Natural killer cell treated with Interleukin-12 subunit alpha and Interleukin-12 subunit beta and Interleukin-15 and Interleukin-18, amount 100 ng/mL, for 72 hours (primary cell): ENCODE measurements around the gene CABLES2. TPM values are rescaled to one million over a fixed set of nuclear protein-coding genes. Genes with fewer than 3 reads are reported as not detected.
"Not testable (repeated sequence)": the region's sequence is repeated elsewhere in the genome, so short reads cannot be mapped to it uniquely, and the experiment has no call there.

Experiments
- ATAC-seq, 2 donors: fragments of 150-1000 bp; cut with Tn5 transposase in 1 of 2; sonication (Bioruptor Pico), chemical (Tn5 transposase) in 1 of 2; 2 replicates each; pipeline ENCODE4 v1.10.0; 2021
- DNase-seq: peaks from one replicate; pipeline ENCODE4 v3.0.0; 2022; ENCODE audit warnings: low spot score
- H3K27ac Mint-ChIP-seq, 2 donors: 1 replicate in 1 of 2; 2 replicates in 1 of 2; pipeline ENCODE4 v1.8.0; 2022; ENCODE audit warnings: mixed read lengths in 2 of 2, mild to moderate bottlenecking in 1 of 2, moderate library complexity in 1 of 2
- H3K27me3 Mint-ChIP-seq, 2 donors: 1 replicate in 1 of 2; 2 replicates in 1 of 2; pipeline ENCODE4 v1.8.0; 2022; ENCODE audit warnings: mixed read lengths in 2 of 2
- H3K36me3 Mint-ChIP-seq: one replicate; pipeline ENCODE4 v1.8.0; 2022; ENCODE audit warnings: mixed read lengths
- H3K4me1 Mint-ChIP-seq, 2 donors: 1 replicate in 1 of 2; 2 replicates in 1 of 2; pipeline ENCODE4 v1.8.0; 2022; ENCODE audit warnings: low read depth in 2 of 2, mixed read lengths in 2 of 2, mild to moderate bottlenecking in 1 of 2
- H3K4me3 Mint-ChIP-seq: one replicate; pipeline ENCODE4 v1.8.0; 2022; ENCODE audit warnings: mixed read lengths
- H3K9me3 Mint-ChIP-seq: 2 replicates; pipeline ENCODE4 v1.8.0; 2022; ENCODE audit warnings: mixed read lengths
- total RNA-seq, 2 donors: library from RNA; stranded (reverse); gene quantifications; one replicate each; pipeline ENCODE4 v1.2.3, GENCODE V29; 2022

The CABLES2 gene
- total RNA-seq, 2 donors from 2014 or later: 9.4 to 9.5 TPM

DNA sequence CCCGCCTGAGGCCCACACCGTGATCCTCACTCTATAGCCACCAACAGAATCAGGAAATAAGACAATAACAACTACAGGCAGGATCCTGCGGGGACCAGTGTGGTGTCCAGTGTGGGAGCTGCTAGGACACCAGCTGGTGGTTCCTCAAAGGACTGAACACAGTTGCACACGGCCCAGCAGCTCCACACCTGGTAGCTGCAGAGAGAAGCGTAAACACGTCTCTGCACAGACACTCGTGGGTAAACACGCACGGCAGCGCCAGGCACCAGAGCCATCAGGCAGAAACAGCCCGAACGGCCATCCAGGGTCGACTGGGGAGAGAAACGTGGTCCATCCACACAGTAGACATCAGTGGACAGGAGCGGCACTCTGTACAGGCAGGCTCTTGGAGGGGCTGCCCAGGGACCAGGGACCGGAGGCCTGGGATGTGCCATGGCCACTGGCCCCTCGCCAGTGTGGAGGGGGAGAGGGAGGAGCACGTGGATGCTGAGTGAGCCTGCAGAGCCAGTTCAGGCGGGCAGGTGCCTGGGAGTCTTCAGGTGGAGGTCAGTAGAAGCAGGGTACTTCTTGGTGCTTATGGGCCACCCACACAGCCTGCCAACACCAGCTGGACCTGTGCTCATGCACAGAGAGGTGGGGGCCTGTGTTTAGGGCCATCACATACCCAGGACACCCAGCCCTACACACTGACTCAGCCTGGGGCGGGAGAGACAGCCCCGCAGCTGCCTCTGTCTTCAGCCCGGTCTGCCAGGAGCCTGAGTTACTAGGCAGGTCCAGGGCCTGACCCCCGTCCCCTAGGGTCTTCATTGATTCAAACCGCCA, 32.5 kb downstream of the CABLES2 start:
- H3K9me3 Mint-ChIP-seq: no peaks in the 10 kb centered on the region
- DNase-seq (no peak), ATAC-seq (no peak)
- H3K4me1 Mint-ChIP-seq: no peaks in the 10 kb centered on the region
- no peak overlapping the region for H3K4me3 Mint-ChIP-seq
- H3K36me3 Mint-ChIP-seq: no peaks in the 10 kb centered on the region
- no peak overlapping the region for H3K27ac Mint-ChIP-seq
- peaks cover 8 to 10% of the 10 kb centered on the region in 2 donors for H3K27me3 Mint-ChIP-seq

DNA sequence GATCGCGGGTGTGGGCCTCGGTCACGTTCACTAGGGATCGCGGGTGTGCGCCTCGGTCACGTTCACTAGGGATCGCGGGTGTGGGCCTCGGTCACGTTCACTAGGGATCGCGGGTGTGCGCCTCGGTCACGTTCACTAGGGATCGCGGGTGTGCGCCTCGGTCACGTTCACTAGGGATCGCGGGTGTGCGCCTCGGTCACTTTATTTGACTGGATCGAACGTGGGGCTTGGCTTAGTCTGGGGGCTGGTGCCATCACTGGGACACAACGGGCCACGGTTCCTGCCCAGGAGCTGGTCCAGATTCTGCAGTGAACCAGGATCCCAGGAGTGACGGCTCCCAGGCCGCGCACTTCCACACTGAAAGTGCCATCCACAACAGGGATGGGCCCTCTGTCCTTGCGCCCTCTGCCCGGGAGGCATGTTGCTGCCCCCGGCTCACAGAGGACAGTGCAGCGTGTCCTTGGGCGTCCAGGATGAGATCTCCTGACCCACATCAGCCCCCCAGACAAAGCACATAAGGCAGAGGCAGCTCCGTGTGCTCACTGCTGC, 33.4 kb downstream of the CABLES2 start:
- not testable (repeated sequence) for DNase-seq, ATAC-seq, H3K4me1 Mint-ChIP-seq, H3K4me3 Mint-ChIP-seq, H3K27ac Mint-ChIP-seq, H3K9me3 Mint-ChIP-seq, H3K36me3 Mint-ChIP-seq
- peaks cover 8 to 13% of the 10 kb centered on the region in 2 donors for H3K27me3 Mint-ChIP-seq

DNA sequence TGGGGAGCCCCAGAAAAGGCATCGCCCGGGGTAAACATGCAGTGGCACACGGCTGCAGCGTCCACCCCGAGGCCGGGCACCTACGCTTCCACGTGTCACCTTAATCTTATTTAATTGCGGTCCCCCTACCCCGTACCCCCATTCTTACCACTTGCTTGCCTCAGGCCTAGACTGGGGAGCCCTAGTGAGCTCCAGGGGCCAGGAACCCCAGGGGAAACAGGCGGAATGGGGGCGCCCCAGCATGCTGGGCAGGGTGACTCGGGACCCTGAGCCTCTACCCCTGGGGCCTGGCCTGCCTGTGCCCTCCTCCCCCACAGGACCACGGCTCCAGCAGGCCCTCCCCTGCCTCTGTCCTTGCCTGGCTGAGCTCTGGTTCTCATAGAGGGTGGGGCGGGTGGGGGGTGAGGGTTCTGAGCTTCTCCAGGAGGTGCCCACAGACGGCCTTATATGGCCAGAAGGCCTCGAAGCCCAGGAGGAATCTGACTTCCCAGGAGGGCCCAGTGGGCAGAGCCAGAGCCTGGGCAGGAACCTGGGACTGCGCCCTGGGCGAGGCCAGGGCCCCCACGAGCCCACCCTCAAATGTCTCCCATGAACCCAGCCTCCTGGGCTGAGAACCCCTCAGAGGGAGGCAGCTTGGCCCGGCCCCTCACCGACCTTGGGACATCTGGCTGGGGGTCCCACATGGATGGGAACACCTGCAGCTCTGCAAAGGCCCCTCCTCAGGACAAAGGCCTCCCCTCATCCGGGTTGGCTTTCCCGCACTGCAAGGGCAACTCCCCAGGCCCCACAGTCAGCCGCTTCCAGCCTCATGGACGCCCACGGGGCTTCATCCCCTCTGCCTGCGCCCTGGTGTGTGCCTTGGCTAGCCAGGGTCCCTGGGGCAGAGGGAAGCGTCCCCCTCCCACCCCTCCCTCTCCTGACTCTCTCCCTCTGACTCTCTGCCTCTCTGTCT, 34.8 kb downstream of the CABLES2 start:
- Mint-ChIP-seq H3K4me3 (no peak overlapping the region), H3K4me1 (no peaks in the 10 kb centered on the region), H3K36me3 (no peaks in the 10 kb centered on the region), H3K9me3 (no peaks in the 10 kb centered on the region), H3K27ac (no peak overlapping the region), H3K27me3 (peaks cover 8 to 13% of the 10 kb centered on the region in 2 donors)
- no peak for DNase-seq
- ATAC-seq: no peak

DNA sequence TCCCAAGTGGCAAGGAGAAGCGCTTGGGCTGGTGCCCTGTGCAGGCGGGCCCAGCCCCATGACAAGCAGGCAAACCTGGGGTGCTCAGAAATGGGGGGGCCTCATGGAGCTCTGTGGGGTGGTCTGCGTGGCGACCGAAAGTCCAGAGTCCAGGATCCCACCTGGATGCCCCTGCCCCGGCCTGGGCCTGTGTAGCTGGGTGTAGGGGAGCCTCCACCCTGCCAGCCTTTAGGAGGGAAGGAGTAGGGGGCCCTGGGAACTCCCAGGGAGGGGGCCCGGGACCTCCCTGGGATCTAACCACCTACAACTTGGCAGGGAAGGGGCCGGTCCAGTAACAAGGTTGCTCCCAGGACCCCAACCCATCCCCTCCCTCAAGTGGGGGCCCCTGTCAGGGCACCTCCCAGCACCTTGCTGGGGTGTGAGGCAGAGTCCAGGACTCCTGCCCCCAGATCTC, 35.5 kb downstream of the CABLES2 start:
- no peaks in the 10 kb centered on the region for H3K9me3 Mint-ChIP-seq
- DNase-seq (no peak), ATAC-seq (no peak)
- no peaks in the 10 kb centered on the region for H3K4me1 Mint-ChIP-seq
- peaks cover 8 to 13% of the 10 kb centered on the region in 2 donors for H3K27me3 Mint-ChIP-seq
- no peaks in the 10 kb centered on the region for H3K36me3 Mint-ChIP-seq
- H3K27ac Mint-ChIP-seq: no peak overlapping the region
- no peak overlapping the region for H3K4me3 Mint-ChIP-seq

DNA sequence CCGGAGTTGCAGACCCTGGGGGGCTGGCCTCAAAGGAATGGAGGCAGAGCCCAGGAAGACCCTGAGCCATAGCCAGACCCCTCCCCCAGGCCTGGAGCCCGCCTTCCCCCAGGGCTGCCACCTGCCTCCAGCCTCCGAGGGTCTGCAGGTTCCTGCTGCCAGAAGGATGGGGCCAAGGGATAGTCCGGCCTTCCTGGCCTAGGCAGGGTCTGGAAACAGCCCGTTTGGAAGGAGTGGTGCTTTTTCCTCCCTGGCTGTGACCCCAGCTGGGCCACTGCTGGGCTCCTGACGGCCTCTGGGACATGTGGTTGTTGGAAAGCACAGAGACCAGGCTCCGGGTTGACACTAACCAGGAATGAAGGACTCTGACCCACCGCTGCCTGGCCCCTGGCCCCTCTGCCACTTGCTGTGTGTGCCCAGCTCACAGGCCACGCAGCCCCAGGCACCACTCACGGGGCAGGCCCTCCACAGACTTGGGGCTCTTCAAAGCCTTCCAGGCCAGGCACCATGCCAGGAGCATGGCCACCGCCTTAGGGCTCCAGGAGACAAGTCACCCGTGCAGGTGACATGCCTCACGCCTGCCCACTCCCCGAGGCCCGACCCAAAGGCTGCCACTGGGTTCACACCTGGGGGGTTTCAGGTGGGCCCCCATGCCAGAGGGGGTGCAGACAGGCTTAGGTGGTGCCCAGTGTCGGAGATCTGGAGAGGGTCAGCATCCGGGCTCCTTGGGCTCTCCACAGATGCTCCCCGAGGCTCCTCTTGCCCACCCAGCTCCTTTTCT, 36.1 kb downstream of the CABLES2 start:
- Mint-ChIP-seq H3K9me3 (no peaks in the 10 kb centered on the region), H3K36me3 (no peaks in the 10 kb centered on the region), H3K27me3 (peaks cover 8 to 13% of the 10 kb centered on the region in 2 donors), H3K4me1 (no peaks in the 10 kb centered on the region), H3K27ac (no peak overlapping the region), H3K4me3 (no peak overlapping the region)
- ATAC-seq (no peak), DNase-seq (no peak)

DNA sequence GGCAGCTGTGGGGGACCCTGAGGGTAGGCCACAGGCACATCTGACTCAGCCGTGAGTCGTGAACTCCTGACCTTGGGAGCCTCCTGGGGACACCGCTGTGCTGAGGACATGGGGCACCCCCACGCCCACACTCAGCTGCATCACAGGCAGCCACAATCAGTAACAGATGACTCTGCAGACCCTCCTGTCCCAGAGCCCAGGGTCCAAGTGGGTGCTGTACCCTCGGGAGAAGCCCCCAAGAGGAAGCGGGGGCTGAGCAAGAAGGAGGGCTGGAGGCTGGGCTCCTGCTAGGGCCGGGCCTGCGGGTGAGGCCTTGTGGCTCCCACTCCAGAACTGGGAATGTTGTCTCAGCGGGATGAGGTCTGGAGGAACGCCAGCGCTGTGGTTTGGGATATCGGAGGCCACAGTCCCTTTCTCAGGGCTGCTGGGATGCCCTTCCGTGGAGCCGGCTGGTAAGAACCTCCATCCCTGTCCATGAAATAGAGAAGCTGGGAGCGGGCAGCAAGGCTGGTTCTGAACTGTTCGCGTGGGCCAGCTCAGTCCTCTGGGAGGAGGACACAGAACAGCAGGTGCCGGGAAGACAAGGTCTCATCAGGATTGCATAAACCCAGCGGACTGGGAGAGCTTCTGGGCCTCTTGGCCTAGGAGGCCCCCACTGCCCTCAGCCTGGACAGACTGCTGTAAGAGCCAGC, 36.8 kb downstream of the CABLES2 start:
- ATAC-seq (no peak), DNase-seq (no peak)
- H3K27ac Mint-ChIP-seq: no peak overlapping the region
- no peaks in the 10 kb centered on the region for H3K4me1 Mint-ChIP-seq
- no peaks in the 10 kb centered on the region for H3K9me3 Mint-ChIP-seq
- peaks cover 8 to 15% of the 10 kb centered on the region in 2 donors for H3K27me3 Mint-ChIP-seq
- H3K4me3 Mint-ChIP-seq: no peak overlapping the region
- no peaks in the 10 kb centered on the region for H3K36me3 Mint-ChIP-seq

DNA sequence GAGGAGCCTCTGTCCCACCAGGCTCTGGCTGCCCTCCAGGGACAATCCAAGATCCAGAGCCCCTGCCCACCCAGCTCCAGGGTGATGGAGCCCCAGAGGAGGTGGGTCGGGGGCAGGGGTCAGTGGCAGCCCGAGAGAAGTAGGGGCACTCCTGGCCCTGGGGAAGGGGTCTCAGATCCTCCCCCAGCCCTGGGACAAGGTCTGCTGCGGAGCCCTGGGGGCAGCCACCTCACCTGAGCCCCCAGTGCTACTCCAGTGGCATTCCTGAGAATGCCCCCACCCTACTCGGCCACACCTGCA, 37.3 kb downstream of the CABLES2 start:
- Mint-ChIP-seq H3K27ac (no peak overlapping the region), H3K27me3 (peaks cover 8 to 18% of the 10 kb centered on the region in 2 donors), H3K4me1 (no peaks in the 10 kb centered on the region), H3K36me3 (no peaks in the 10 kb centered on the region), H3K4me3 (no peak overlapping the region), H3K9me3 (no peaks in the 10 kb centered on the region)
- no peak for ATAC-seq
- no peak for DNase-seq

DNA sequence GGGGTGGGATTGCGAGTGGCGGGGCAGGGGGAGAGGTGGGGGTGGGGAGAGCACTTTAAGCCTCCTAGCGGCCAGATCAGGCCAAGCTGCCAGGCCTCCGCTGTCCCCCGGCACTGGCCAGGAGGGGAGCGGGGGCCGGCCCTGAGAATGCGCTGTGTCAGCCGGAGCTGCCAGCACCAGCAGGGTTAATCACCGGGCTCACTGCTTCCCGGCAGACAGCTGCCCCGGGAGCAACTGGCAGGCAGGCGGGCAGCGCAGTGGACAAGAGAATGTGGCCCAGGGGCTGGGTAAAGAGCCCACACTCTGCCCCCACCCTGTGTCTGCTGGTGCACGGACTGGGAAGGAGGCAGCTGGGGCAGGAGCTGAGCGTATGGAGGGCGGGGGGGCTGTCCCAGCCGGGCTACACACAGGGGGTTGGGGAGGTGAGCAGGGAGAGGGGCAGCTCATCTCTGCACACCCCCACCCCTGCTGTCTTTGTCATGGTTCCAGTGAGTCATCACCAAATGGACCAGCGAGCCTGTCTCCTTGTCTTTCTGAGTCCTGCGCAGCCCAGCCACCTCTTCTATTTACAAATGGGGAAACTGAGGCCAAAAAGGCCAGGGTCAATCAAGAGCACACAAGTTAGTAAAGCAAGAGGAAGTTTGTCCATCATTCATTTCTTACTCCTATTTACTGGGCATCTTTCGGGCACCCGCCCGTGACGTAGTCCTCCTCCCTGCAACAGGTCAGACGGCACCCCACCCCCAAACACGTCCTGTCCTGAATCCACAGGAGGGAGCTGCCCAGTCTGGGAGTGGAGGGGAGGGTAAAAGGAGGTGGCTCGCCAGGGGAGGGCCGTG, 37.9 kb downstream of the CABLES2 start:
- no peaks in the 10 kb centered on the region for H3K9me3 Mint-ChIP-seq
- no peak overlapping the region for H3K27ac Mint-ChIP-seq
- no peaks in the 10 kb centered on the region for H3K4me1 Mint-ChIP-seq
- H3K4me3 Mint-ChIP-seq: no peak overlapping the region
- peak; percentile 49 for DNase-seq
- no peak for ATAC-seq
- no peaks in the 10 kb centered on the region for H3K36me3 Mint-ChIP-seq
- H3K27me3 Mint-ChIP-seq: peaks cover 8 to 15% of the 10 kb centered on the region in 2 donors

DNA sequence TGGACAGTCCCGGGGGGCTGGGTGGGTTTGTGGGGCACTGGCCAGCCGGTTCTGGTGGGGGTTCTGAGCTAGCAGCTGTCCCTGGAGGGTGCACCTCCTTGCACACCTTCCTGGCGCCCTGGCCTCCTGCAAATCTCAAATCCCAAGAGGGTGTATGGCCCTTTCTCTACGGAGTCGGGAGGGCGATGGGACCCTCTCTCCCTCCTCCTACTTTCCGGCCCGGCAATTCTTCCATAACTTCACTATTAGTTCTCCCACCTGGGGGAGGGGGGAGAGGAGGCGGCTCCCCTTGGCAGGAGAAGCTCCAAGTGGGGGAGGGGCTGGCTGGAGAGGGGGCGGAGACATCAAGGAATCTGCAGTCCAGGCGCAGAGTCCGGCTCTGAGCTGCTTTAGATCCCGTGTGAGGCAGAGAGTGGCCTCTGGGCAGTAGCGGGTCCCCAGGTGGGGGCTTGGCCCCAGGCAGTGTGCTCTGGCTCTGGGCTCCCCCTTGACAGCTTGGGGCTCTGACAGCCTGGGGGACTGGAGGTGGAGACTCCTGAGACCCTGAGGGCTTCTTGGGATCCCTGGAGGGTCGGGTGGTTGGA, 38.6 kb downstream of the CABLES2 start:
- no peak for ATAC-seq
- H3K27ac Mint-ChIP-seq: no peak overlapping the region
- peaks cover 8 to 13% of the 10 kb centered on the region in 2 donors for H3K27me3 Mint-ChIP-seq
- peak; percentile 25 for DNase-seq
- no peaks in the 10 kb centered on the region for H3K9me3 Mint-ChIP-seq
- H3K4me3 Mint-ChIP-seq: no peak overlapping the region
- no peaks in the 10 kb centered on the region for H3K4me1 Mint-ChIP-seq
- H3K36me3 Mint-ChIP-seq: no peaks in the 10 kb centered on the region

DNA sequence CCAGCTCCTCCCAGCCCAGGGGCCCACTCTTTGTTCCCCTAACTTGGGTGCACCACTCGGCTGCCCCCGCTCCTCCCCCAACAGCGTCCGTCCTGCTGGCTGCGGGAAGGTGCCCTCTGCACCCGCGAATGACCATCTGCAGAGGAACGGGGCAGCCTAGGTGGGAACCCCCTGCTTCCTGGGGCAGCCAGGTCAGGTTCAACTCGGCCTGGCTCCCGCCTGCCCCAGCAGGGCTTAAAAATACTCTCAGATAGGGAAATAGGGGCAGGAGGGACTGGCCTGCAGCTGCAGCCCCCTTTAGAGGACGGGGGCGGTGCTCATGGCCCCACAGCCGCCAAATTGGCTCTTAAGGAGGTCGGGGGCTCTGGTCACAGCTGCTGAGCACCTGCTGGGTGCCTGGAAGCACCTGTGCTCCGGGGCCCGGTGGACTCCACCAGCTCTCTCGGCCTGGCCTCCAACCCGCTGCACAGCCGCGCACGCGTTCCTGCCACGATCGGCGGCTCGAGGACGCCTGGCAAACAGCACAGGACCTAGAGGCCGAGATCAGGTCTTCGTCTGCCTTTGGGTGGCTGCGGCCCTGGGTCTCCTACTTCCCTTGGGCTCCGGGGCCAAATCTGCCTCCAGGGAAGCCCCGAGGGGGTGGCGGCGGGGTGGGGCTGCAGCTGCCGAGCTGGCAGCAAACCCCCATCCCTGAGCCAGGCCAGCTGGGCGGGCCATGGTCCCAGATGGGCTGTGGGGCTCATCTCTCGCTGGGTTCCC, 39.3 kb downstream of the CABLES2 start:
- no peaks in the 10 kb centered on the region for H3K36me3 Mint-ChIP-seq
- H3K4me3 Mint-ChIP-seq: peak overlapping the region; percentile 27
- ATAC-seq (no peak), DNase-seq (peak; percentile 59)
- peaks cover 3 to 9% of the 10 kb centered on the region in 2 donors for H3K27me3 Mint-ChIP-seq
- no peaks in the 10 kb centered on the region for H3K9me3 Mint-ChIP-seq
- H3K27ac Mint-ChIP-seq: no peak overlapping the region
- H3K4me1 Mint-ChIP-seq: no peaks in the 10 kb centered on the region

DNA sequence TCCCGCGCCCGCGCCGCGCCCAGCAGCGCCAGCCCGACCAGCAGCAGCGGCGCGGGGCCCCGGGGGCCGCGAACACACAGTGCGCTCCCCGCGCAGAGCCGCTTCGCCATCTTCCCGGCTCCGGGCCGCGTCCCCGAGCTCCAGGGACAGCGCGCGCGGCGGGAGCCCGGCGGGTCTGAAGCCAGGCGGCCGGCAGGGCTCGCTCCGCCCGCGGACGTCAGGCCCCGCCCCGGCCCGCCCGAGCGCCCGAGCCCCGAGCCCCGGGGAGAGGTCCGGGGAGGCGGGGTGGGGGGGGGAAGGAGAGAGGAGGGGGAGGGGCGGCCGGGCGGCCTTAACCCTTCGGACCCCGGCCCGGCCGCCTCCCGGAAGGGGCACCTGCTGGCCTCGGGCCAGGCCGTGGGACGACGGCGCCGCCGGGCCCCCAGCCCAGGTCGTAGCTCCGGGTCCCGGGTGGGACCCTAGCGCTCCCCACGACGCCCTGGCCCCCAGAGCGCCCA, 39.9 kb downstream of the CABLES2 start, which contains the start of gene LAMA5:
Gene LAMA5, minus strand, starts transcription at position 177 of the 497 bp plus-strand sequence. Its CDS starts 67 bp downstream, at position 110.
- Mint-ChIP-seq H3K36me3 (no peaks in the 10 kb centered on the region), H3K4me1 (no peaks in the 10 kb centered on the region), H3K27ac (no peak within 1 kb of the TSS), H3K4me3 (peak within 1 kb of the TSS; percentile 27), H3K9me3 (no peaks in the 10 kb centered on the region), H3K27me3 (peaks cover 0 to 8% of the 10 kb centered on the region in 2 donors)
- ATAC-seq (peak; percentile 51 to 75), DNase-seq (peak; percentile 55)
